IMR-90 (cell line): ENCODE data around the gene DNM3. TPM values are rescaled to one million over a fixed set of nuclear protein-coding genes. Genes with fewer than 3 reads are reported as not detected.

ENCODE experiments used
- ATAC-seq: fragments of 200-7000 bp; cut with Tn5 transposase; 2 replicates; pipeline ENCODE4 v1.9.1; 2020; ENCODE audit warnings: low read depth, mild to moderate bottlenecking, moderate library complexity
- BruUV-seq: library from RNA; stranded (reverse); fragments of 400-500 nt; replicated peaks from 2 replicates; lab custom pipeline; 2021; lab: Mats Ljungman, UMichigan
- CTCF ChIA-PET: fragments of 300-600 bp; formaldehyde crosslinking; extraction: SDS; loops from one replicate; lab custom pipeline; 2021; ENCODE audit warnings: antibody characterized with exemption; lab: Yijun Ruan, JAX
- POLR2A ChIA-PET: fragments of 300-600 bp; sonication (Branson Sonifier 250); formaldehyde crosslinking; loops from one replicate; lab custom pipeline; 2022; ENCODE audit warnings: antibody characterized with exemption; ENCODE audit not compliant: unreplicated experiment; lab: Charles Lee
- DNase-seq: peaks from one replicate; pipeline ENCODE4 v3.0.0; 2013
- H2AFZ ChIP-seq: replicated peaks from 2 replicates; pipeline ENCODE3; 2013; ENCODE audit warnings: low read length, mild to moderate bottlenecking; ENCODE audit not compliant: poor library complexity
- H2AK5ac ChIP-seq: 2 replicates; pipeline ENCODE4 v1.6.1; 2013; ENCODE audit warnings: low read depth, low read length, inconsistent platforms
- H2AK9ac ChIP-seq: replicated peaks from 2 replicates; pipeline ENCODE3; 2013; ENCODE audit warnings: mild to moderate bottlenecking, low read depth, low read length, moderate library complexity; ENCODE audit not compliant: poor library complexity
- H2BK120ac ChIP-seq: 2 replicates; pipeline ENCODE4 v1.6.1; 2013; ENCODE audit warnings: low read depth, low read length, inconsistent platforms
- H2BK15ac ChIP-seq: 3 replicates; pipeline ENCODE4 v1.6.1; 2013; ENCODE audit warnings: low read depth, low read length, inconsistent platforms
- H2BK20ac ChIP-seq: 2 replicates; pipeline ENCODE4 v1.6.1; 2013; ENCODE audit warnings: low read depth, mild to moderate bottlenecking, inconsistent platforms, low read length, moderate library complexity
- H2BK5ac ChIP-seq: 2 replicates; pipeline ENCODE4 v1.6.1; 2013; ENCODE audit warnings: mild to moderate bottlenecking, low read depth, low read length, inconsistent platforms; ENCODE audit not compliant: poor library complexity, severe bottlenecking
- H3K14ac ChIP-seq: replicated peaks from 2 replicates; pipeline ENCODE4 v1.6.1; 2013; ENCODE audit warnings: low read depth, low read length, inconsistent platforms
- H3K18ac ChIP-seq: 2 replicates; pipeline ENCODE4 v1.6.1; 2013; ENCODE audit warnings: low read depth, low read length, control low read depth
- H3K23ac ChIP-seq: 2 replicates; pipeline ENCODE4 v1.6.1; 2013; ENCODE audit warnings: low read depth, low read length, inconsistent platforms
- H3K27ac ChIP-seq: 2 replicates; pipeline ENCODE4 v1.5.1; 2013; ENCODE audit warnings: mild to moderate bottlenecking, control low read depth, low read length; ENCODE audit not compliant: insufficient read depth
- H3K27me3 ChIP-seq: 2 replicates; pipeline ENCODE4 v1.6.1; 2013; ENCODE audit warnings: low read length; ENCODE audit not compliant: control insufficient read depth, insufficient read depth
- H3K36me3 ChIP-seq: 2 replicates; pipeline ENCODE4 v1.6.1; 2013; ENCODE audit warnings: low read length, mixed read lengths; ENCODE audit not compliant: control insufficient read depth, insufficient read depth
- H3K4ac ChIP-seq: 2 replicates; pipeline ENCODE4 v1.6.1; 2013; ENCODE audit warnings: low read depth, low read length, inconsistent platforms
- H3K4me1 ChIP-seq: 2 replicates; pipeline ENCODE4 v1.6.1; 2013; ENCODE audit warnings: low read length, mixed read lengths; ENCODE audit not compliant: control insufficient read depth, insufficient read depth
- H3K4me2 ChIP-seq: 2 replicates; pipeline ENCODE4 v1.6.1; 2013; ENCODE audit warnings: low read depth, mild to moderate bottlenecking, control low read depth, low read length, moderate library complexity
- H3K4me3 ChIP-seq: 2 replicates; pipeline ENCODE4 v1.5.1; 2013; ENCODE audit warnings: low read depth, mild to moderate bottlenecking, control low read depth, low read length, moderate library complexity; ENCODE audit not compliant: insufficient read depth
- H3K56ac ChIP-seq: 2 replicates; pipeline ENCODE4 v1.6.1; 2013; ENCODE audit warnings: low read length, inconsistent platforms; ENCODE audit not compliant: insufficient read depth; ENCODE audit errors: extremely low read depth
- H3K79me1 ChIP-seq, 2 experiments: 2 replicates each; pipeline ENCODE4 v1.6.1; 2013; ENCODE audit warnings: low read length in 2 of 2, inconsistent platforms in 1 of 2, low read depth in 1 of 2
- H3K9ac ChIP-seq: 2 replicates; pipeline ENCODE4 v1.6.1; 2013; ENCODE audit warnings: low read depth, low read length, control low read depth
- H3K9me1 ChIP-seq: 2 replicates; pipeline ENCODE4 v1.6.1; 2013; ENCODE audit warnings: low read length, inconsistent platforms; ENCODE audit not compliant: insufficient read depth
- H3K9me3 ChIP-seq: 2 replicates; pipeline ENCODE4 v1.6.1; 2013; ENCODE audit warnings: low read length; ENCODE audit not compliant: control insufficient read depth, insufficient read depth
- H4K20me1 ChIP-seq: 2 replicates; pipeline ENCODE4 v1.6.1; 2013; ENCODE audit warnings: low read length, inconsistent platforms; ENCODE audit not compliant: insufficient read depth
- H4K5ac ChIP-seq: 2 replicates; pipeline ENCODE4 v1.6.1; 2013; ENCODE audit warnings: mild to moderate bottlenecking, low read depth, low read length, control low read depth
- H4K8ac ChIP-seq, 2 experiments: 2 replicates each; pipeline ENCODE4 v1.6.1; 2013; ENCODE audit warnings: low read depth in 2 of 2, low read length in 2 of 2, control low read depth in 1 of 2, inconsistent platforms in 1 of 2
- H4K91ac ChIP-seq: 2 replicates; pipeline ENCODE4 v1.6.1; 2013; ENCODE audit warnings: low read depth, low read length, inconsistent platforms; ENCODE audit not compliant: insufficient read depth
- BHLHE40 ChIP-seq: fragments of 150-350 bp; IDR thresholded peaks from 2 replicates; pipeline ENCODE4 v1.6.1; 2016; ENCODE audit warnings: mild to moderate bottlenecking, low read depth, low read length
- CEBPB ChIP-seq: IDR thresholded peaks from 2 replicates; pipeline ENCODE4 v1.6.1; 2012; ENCODE audit warnings: low read depth, low read length, improper control_type of control experiment
- CHD1 ChIP-seq: IDR thresholded peaks from 2 replicates; pipeline ENCODE4 v1.6.1; 2012; ENCODE audit warnings: low read depth, low read length, improper control_type of control experiment
- FOS ChIP-seq: fragments of 150-350 bp; IDR thresholded peaks from 2 replicates; pipeline ENCODE4 v1.6.1; 2016; ENCODE audit warnings: low read depth, low read length
- MAFK ChIP-seq: IDR thresholded peaks from 2 replicates; pipeline ENCODE4 v1.6.1; 2012; ENCODE audit warnings: low read depth, low read length, improper control_type of control experiment
- MAZ ChIP-seq: IDR thresholded peaks from 2 replicates; pipeline ENCODE4 v1.6.1; 2012; ENCODE audit warnings: low read depth, mild to moderate bottlenecking, low read length, improper control_type of control experiment, moderate library complexity, borderline replicate concordance
- NFE2L2 ChIP-seq: fragments of 150-350 bp; IDR thresholded peaks from 2 replicates; pipeline ENCODE4 v1.6.1; 2016; ENCODE audit warnings: low read depth, mild to moderate bottlenecking, low read length
- POLR2A ChIP-seq: IDR thresholded peaks from 2 replicates; pipeline ENCODE4 v1.6.1; 2012; ENCODE audit warnings: mild to moderate bottlenecking, low read depth, low read length
- RAD21 ChIP-seq: IDR thresholded peaks from 2 replicates; pipeline ENCODE4 v1.6.1; 2012; ENCODE audit warnings: low read length, improper control_type of control experiment
- RCOR1 ChIP-seq: IDR thresholded peaks from 2 replicates; pipeline ENCODE4 v1.6.1; 2012; ENCODE audit warnings: mild to moderate bottlenecking, low read length, improper control_type of control experiment; ENCODE audit not compliant: insufficient replicate concordance
- RFX5 ChIP-seq: IDR thresholded peaks from 2 replicates; pipeline ENCODE4 v1.8.0; 2012; ENCODE audit warnings: low read depth, mild to moderate bottlenecking, low read length, moderate library complexity
- SMC3 ChIP-seq: fragments of 150-350 bp; IDR thresholded peaks from 2 replicates; pipeline ENCODE4 v1.6.1; 2016; ENCODE audit warnings: low read depth, mild to moderate bottlenecking, antibody characterized with exemption, low read length, moderate library complexity
- WGBS, 2 experiments: methylation state at CpG; one replicate each; pipeline versions ENCODE4 v1.1.5 to v1.1.7; 2013; ENCODE audit warnings: missing lambda C conversion rate in 2 of 2; ENCODE audit not compliant: insufficient read length in 1 of 2; ENCODE audit errors: extremely low coverage in 2 of 2; 5-methylcytosine and 5-hydroxymethylcytosine counted together
- dilution Hi-C: fragments of 300-500 bp; cut with HindIII; formaldehyde crosslinking; loops from one replicate; pipeline ENCODE4 v1.14.3; 2018; ENCODE audit warnings: low sequenced_read_pairs; ENCODE audit not compliant: unreplicated experiment
- in situ Hi-C: fragments of 300-500 bp; cut with MboI; formaldehyde crosslinking; loops from 3 replicates; pipeline ENCODE4 v1.14.3; 2019; ENCODE audit warnings: low sequenced_read_pairs, inconsistent platforms, mixed read lengths
- intact Hi-C: fragments of 100-400 bp; cut with micrococcal nuclease; formaldehyde crosslinking; loops from 2 replicates; pipeline ENCODE4 v1.10.0; 2022
- polyA plus RNA-seq, 3 experiments: library from polyadenylated mRNA; depleted of rRNA; stranded (reverse); fragments of >200 nt; gene quantifications; 2 replicates each; pipeline ENCODE4 v1.2.3, GENCODE V29; 2012; ENCODE audit warnings: low replicate concordance in 1 of 3
- total RNA-seq: library from RNA; depleted of rRNA; stranded (reverse); fragments of >200 nt; gene quantifications from 2 replicates; pipeline ENCODE4 v1.2.3, GENCODE V29; 2012
- TF ChIP-seq, protein P1 (sequence below): conservative IDR thresholded peaks from 2 replicates; pipeline ENCODE4 v1.5.1; 2012; ENCODE audit warnings: mild to moderate bottlenecking, low read depth, low read length, improper control_type of control experiment
- TF ChIP-seq, protein P2 (sequence below): fragments of 150-350 bp; IDR thresholded peaks from 2 replicates; pipeline ENCODE4 v1.6.1; 2016; ENCODE audit warnings: low read depth, mild to moderate bottlenecking, low read length, moderate library complexity, borderline replicate concordance

The DNM3 gene
- total and polyA plus RNA-seq, 2 of the 4 experiments (the other 2 are of a cell fraction), result 0.36 TPM

DNA sequence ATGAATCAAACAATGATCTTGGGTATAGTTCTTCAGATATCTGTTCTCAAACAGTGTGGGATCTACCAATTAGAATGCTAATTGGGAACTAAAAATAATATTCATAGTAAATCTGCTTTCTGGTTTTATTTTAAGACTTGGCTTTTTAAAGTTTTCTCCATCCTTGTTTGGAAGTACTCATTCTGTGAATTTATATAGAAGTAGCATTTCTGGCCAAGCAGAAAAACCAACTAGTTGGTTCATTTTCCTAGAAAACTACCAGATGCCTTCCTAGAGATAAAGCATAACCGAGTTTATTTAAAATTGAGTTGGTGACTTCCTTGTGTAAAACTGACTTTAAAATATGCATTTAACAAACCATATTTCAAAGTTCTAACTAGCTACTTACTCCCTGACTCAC is 48.8 kb downstream of the DNM3 start:
- H2BK20ac ChIP-seq, result no peak overlapping the region
- H3K27ac ChIP-seq, result no peak overlapping the region
- no peaks in the 10 kb centered on the region for H3K36me3 ChIP-seq
- H4K5ac ChIP-seq, result no peak overlapping the region
- H4K20me1 ChIP-seq, result no peaks in the 10 kb centered on the region
- H3K4me3 ChIP-seq, result no peak overlapping the region
- ChIA-PET POLR2A (no interaction called here), CTCF (no interaction called here)
- H3K79me1 ChIP-seq, result no peaks in the 10 kb centered on the region
- no peak overlapping the region for H2AK9ac ChIP-seq
- no peaks in the 10 kb centered on the region for H3K4me1 ChIP-seq
- DNase-seq, result no peak
- no peak overlapping the region for H3K4me2 ChIP-seq
- no peak for ATAC-seq
- no peaks in the 10 kb centered on the region for H3K9me1 ChIP-seq
- no peak overlapping the region for H4K91ac ChIP-seq
- no TSS peak for BruUV-seq
- no peak overlapping the region for H3K23ac ChIP-seq
- H4K8ac ChIP-seq, result no peak overlapping the region
- TF ChIP-seq MAZ (no peak), RCOR1 (no peak), CEBPB (no peak), POLR2A (no peak), RAD21 (no peak), BHLHE40 (no peak), MAFK (no peak), RFX5 (no peak), CHD1 (no peak), SMC3 (no peak), NFE2L2 (no peak), FOS (no peak)
- TF ChIP-seq, protein P1, sequence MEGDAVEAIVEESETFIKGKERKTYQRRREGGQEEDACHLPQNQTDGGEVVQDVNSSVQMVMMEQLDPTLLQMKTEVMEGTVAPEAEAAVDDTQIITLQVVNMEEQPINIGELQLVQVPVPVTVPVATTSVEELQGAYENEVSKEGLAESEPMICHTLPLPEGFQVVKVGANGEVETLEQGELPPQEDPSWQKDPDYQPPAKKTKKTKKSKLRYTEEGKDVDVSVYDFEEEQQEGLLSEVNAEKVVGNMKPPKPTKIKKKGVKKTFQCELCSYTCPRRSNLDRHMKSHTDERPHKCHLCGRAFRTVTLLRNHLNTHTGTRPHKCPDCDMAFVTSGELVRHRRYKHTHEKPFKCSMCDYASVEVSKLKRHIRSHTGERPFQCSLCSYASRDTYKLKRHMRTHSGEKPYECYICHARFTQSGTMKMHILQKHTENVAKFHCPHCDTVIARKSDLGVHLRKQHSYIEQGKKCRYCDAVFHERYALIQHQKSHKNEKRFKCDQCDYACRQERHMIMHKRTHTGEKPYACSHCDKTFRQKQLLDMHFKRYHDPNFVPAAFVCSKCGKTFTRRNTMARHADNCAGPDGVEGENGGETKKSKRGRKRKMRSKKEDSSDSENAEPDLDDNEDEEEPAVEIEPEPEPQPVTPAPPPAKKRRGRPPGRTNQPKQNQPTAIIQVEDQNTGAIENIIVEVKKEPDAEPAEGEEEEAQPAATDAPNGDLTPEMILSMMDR, result no peak
- TF ChIP-seq, protein P2, sequence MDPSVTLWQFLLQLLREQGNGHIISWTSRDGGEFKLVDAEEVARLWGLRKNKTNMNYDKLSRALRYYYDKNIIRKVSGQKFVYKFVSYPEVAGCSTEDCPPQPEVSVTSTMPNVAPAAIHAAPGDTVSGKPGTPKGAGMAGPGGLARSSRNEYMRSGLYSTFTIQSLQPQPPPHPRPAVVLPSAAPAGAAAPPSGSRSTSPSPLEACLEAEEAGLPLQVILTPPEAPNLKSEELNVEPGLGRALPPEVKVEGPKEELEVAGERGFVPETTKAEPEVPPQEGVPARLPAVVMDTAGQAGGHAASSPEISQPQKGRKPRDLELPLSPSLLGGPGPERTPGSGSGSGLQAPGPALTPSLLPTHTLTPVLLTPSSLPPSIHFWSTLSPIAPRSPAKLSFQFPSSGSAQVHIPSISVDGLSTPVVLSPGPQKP, result no peak
- H3K9me3 ChIP-seq, result no peaks in the 10 kb centered on the region
- H3K14ac ChIP-seq, result no peak overlapping the region
- dilution Hi-C loops, result no loop called here
- no peaks in the 10 kb centered on the region for H3K27me3 ChIP-seq
- intact Hi-C loops, result no loop called here
- no peak overlapping the region for H3K18ac ChIP-seq
- H3K9ac ChIP-seq, result no peak overlapping the region
- H2AFZ ChIP-seq, result no peak overlapping the region
- in situ Hi-C loops, result no loop called here
- H2BK120ac ChIP-seq, result no peak overlapping the region
- no peak overlapping the region for H2BK5ac ChIP-seq
- H3K4ac ChIP-seq, result no peak overlapping the region
- no peak overlapping the region for H3K56ac ChIP-seq
- WGBS, 2 experiments, result no CpG with 5 or more reads among the region's 1 CpG
- no peak overlapping the region for H2AK5ac ChIP-seq
- no peak overlapping the region for H2BK15ac ChIP-seq
